ENCODE measurements around the gene CHRNB2.

CHRNB2 gene

GRCh38 chr1:154614247-154614646 lies 46.7 kb downstream of the CHRNB2 start:
- DNase-seq, result no peak

- DNase-seq, result no peak
These were observed 47.3 kb downstream of the CHRNB2 start for GRCh38 chr1:154614901-154615300.

- DNase-seq, result no peak
These were observed 47.8 kb downstream of the CHRNB2 start for GRCh38 chr1:154615411-154615810.

DNA sequence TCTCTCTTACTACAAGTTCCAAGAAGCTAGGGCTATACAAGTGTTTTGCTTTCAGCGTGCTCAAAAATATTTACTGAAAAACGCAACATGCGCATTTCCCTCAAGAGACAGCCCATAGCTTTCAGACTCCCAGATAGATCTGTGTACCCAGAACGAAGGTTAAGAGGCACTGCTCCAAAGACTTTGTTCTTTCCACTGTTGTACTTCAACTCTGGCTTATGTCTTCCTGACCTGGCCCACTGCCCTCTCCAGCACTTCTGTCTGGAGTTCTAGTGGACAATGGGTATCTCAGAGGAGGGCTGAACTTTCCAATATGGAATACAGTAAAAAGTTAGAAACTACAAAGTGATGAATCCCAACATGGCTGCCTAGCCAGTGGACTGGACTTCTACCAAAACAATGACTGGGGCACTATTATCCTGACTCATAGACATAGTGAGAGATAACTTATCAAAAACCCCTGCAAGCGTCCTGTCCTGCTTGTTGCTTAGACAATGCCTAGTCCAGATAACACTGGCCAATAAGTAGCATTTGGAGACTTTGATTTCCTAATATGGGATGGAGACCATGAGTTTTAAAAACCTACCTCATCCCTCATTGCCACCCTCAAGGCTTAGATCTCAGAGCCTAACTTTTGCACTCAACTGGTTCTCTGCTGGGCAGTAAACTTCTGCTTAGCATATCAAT lies 49.2 kb downstream of the CHRNB2 start:
- DNase-seq, result no peak

DNA sequence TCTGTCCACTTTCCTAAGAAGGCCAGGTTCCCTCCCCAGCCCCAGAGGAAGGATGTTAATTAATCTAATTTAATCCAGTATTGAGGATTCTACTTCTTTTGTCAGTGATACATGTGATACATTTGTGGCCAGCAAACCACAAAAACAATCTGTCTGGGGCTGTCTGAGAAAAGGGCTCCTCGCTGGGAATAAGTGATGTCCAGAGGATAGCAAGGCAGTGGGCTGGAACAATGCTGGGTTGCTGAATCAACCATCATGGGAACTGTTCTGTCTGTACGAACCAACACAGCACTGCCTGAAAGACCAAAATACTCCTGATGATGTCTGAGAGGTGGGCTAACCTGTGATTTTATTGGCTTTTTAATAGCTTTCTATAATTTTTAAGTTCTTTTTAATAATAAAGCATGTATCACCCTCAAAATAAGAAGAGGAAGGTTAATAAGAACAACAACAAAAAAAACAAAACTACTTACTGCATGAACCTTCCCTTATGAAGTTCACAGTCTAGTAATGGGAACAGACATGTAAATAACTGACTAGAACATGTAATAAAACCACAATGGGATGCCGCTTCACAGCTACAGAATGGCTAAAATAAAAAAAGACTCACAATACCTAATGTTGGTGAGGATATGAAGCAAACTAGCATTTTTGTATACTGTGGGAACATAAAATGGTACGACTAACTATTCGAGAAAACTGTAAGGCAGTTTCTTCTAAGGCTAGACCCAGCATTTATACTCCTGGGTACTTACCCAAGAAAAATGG lies 51.8 kb downstream of the CHRNB2 start:
- DNase-seq, result no peak

GRCh38 chr1:154620751-154621150 lies 53.2 kb downstream of the CHRNB2 start:
- no peak for DNase-seq

DNA sequence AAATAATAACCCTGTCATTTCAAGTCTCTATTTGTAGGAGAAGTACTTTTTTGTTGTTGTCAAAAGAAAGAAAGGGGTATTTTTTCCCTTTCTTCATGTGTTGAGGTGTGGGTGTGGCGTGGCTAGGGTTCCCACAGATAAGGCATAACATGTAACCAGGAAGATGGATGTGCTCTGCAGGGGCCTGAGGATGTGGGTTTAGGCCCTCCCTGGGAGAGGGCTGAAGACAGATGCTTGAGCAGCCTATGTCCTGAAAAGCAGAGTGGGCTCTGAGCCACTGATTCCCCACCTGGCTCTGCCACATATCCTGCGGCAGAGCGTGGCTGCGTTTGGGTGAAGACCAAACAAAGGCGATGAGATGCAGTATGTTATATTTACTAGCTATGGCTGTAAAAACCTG lies 54.3 kb downstream of the CHRNB2 start:
- no peak for DNase-seq

DNA sequence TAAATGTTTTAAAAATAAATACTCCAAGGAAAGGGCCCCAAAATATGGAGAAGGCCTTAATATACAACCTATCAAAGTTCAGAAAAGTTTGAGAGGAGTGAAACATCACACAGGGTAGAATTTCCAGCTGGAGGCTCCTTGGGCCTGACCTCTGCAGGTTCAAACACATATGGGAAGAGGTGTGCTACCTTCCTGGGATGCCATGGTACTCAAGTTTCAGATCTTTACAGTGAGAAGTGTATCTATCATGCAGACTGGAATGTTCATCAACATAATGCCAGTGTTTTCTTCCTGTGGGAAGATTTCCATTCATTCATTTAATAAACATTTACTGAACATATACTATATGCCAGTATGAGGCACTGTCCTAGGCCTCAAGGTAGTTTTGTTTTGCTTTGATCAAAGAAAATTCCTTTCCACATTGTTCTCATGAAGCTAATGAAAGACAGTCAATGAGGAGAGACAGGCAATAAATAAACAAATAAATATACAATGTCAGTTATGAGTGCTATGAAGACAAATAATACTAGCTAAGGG lies 55.0 kb downstream of the CHRNB2 start:
- no peak for DNase-seq

DNA sequence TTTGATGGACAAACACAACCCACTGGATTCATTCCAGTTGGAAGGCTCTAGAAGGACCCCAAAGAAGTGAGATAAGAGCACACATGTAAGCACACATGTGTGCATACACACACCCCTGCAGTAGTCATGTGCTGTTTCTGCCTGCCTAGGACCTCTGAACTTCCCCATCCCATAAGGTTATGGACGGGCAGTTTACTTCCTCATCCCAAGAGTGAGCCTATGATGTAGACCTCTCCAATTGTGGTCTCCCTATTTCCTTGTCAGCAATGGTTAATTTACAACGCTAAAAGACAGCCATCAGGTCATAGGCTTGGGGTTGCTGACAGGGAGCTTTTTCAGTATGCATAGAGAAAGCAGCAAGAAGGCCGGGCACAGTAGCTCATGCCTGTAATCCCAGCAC lies 55.8 kb downstream of the CHRNB2 start:
- DNase-seq, result no peak

GRCh38 chr1:154624746-154625643 lies 57.4 kb downstream of the CHRNB2 start:
- no peak for DNase-seq

GRCh38 chr1:154626456-154627256 lies 59.1 kb downstream of the CHRNB2 start:
- DNase-seq, result no peak

GRCh38 chr1:154627257-154628120 lies 59.9 kb downstream of the CHRNB2 start:
- peak; percentile 74 for DNase-seq

DNA sequence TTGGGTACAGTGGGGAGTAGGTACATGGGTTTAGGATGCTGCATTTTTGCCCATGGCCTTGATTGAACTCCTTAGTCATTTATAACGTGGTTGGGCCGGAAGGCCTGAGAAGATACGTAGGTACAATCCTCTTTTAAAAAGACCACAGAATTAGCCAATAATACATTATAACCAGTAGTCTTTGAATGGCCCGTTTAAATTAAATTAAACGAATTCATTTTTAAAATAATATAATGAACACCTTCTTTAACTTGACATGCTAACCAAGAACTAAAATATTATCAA lies 60.5 kb downstream of the CHRNB2 start:
- no peak for DNase-seq

GRCh38 chr1:154629061-154629674 lies 61.6 kb downstream of the CHRNB2 start:
- no peak for DNase-seq
